ENCODE measurements around the gene HPS4. TPM values are rescaled to one million over a fixed set of nuclear protein-coding genes. Genes with fewer than 3 reads are reported as not detected.

Gene HPS4
- total RNA-seq, 1 donor from 2014 or later = 36.1 TPM

DNA sequence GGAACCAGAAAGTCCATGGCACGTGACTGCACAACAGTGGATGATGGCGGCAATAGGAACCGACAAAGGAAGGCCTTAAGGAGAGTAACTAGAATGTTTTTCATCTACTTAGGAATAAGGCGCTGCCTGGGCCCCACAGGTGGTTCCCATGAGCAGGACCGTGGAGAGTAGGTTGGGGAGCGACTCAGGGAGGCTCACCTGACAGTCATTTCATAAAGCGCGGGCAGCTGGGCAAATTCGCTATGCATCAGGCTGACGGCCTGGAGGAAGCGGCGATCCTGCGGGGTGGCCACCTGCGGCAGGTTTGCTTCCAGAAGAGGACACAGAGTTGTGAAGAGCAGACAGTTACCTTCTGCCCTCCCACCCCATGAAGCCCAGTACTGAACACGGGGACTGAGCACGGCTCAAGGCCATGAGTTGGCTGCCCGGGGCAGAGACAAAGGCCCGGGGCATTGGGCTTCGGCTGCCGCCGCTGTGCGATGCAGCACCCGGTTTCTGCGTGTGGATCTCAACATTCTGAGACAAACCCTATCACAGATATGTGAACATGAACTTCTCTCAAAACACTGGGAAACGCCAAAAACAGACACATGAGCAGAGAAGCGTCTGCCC lies 25.8 kb downstream of the HPS4 start:
- H3K4me1 ChIP-seq = no peaks in the 10 kb centered on the region
- no peaks in the 10 kb centered on the region for H3K9me3 ChIP-seq
- peaks cover 0 to 49% of the 10 kb centered on the region in 2 donors for H3K36me3 ChIP-seq
- intact Hi-C loops (cut with DNase I) = no loop called here
- H3K27ac ChIP-seq = no peak overlapping the region
- no peak overlapping the region for H3K4me3 ChIP-seq
- no peaks in the 10 kb centered on the region for H3K27me3 ChIP-seq
- no peak for DNase-seq (ENCODE audit: extremely low spot score in 2 of 2)
- no peak for TF ChIP-seq CTCF (IDR thresholded peaks at IDR 0.05)
- TF ChIP-seq POLR2A (IDR thresholded peaks at IDR 0.05) = no peak
- TF ChIP-seq POLR2AphosphoS5 (IDR thresholded peaks at IDR 0.05; ENCODE audit: insufficient read depth in 1 of 2, low read depth in 1 of 2) = no peak

GRCh38 chr22:26453812-26454500 lies 29.6 kb downstream of the HPS4 start:
- Histone ChIP-seq H3K36me3 (peaks cover 0 to 64% of the 10 kb centered on the region in 2 donors), H3K27me3 (no peaks in the 10 kb centered on the region), H3K9me3 (no peaks in the 10 kb centered on the region), H3K4me3 (no peak overlapping the region), H3K27ac (no peak overlapping the region), H3K4me1 (no peaks in the 10 kb centered on the region)
- DNase-seq (ENCODE audit: extremely low spot score in 2 of 2) = no peak
- intact Hi-C loops (cut with DNase I) = no loop called here
- no peak for TF ChIP-seq POLR2AphosphoS5 (IDR thresholded peaks at IDR 0.05; ENCODE audit: insufficient read depth in 1 of 2, low read depth in 1 of 2)
- no peak for TF ChIP-seq POLR2A (IDR thresholded peaks at IDR 0.05)

DNA sequence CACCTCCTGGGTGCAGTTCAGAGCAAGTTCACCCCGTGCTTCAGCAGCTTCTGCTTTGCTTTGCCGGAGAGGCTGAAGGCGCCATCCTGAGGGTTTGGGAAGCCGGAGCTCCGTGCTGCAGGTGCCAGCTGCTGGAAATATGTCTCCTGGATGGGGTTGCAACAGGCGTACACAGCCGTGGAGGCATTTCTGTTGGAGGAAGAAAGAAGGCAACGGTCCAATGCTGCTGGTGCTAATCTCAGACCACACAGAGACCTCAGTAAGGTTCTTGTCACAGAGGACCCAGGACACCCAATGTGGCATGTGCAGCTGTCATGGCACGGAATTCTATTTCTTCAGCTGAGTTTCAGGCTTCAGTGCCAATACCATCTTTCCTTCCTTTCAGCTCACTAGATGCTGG lies 30.4 kb downstream of the HPS4 start:
- Histone ChIP-seq H3K4me1 (no peaks in the 10 kb centered on the region), H3K36me3 (peaks cover 0 to 61% of the 10 kb centered on the region in 2 donors), H3K9me3 (no peaks in the 10 kb centered on the region), H3K4me3 (no peak overlapping the region), H3K27me3 (no peaks in the 10 kb centered on the region), H3K27ac (no peak overlapping the region)
- DNase-seq (ENCODE audit: extremely low spot score in 2 of 2) = no peak
- TF ChIP-seq POLR2A (IDR thresholded peaks at IDR 0.05) (no peak), POLR2AphosphoS5 (IDR thresholded peaks at IDR 0.05; ENCODE audit: insufficient read depth in 1 of 2, low read depth in 1 of 2) (no peak), CTCF (IDR thresholded peaks at IDR 0.05) (no peak)
- intact Hi-C loops (cut with DNase I) = no loop called here

- Histone ChIP-seq H3K27ac (no peak overlapping the region), H3K27me3 (no peaks in the 10 kb centered on the region), H3K4me1 (no peaks in the 10 kb centered on the region), H3K4me3 (no peak overlapping the region), H3K9me3 (no peaks in the 10 kb centered on the region), H3K36me3 (peaks cover 0 to 54% of the 10 kb centered on the region in 2 donors)
- intact Hi-C loops (cut with DNase I) = no loop called here
- no peak for TF ChIP-seq POLR2AphosphoS5 (IDR thresholded peaks at IDR 0.05; ENCODE audit: insufficient read depth in 1 of 2, low read depth in 1 of 2)
- TF ChIP-seq CTCF (IDR thresholded peaks at IDR 0.05) = no peak
- no peak for TF ChIP-seq POLR2A (IDR thresholded peaks at IDR 0.05)
- no peak for DNase-seq (ENCODE audit: extremely low spot score in 2 of 2)
These were observed 31.2 kb downstream of the HPS4 start for GRCh38 chr22:26452236-26453016.

DNA sequence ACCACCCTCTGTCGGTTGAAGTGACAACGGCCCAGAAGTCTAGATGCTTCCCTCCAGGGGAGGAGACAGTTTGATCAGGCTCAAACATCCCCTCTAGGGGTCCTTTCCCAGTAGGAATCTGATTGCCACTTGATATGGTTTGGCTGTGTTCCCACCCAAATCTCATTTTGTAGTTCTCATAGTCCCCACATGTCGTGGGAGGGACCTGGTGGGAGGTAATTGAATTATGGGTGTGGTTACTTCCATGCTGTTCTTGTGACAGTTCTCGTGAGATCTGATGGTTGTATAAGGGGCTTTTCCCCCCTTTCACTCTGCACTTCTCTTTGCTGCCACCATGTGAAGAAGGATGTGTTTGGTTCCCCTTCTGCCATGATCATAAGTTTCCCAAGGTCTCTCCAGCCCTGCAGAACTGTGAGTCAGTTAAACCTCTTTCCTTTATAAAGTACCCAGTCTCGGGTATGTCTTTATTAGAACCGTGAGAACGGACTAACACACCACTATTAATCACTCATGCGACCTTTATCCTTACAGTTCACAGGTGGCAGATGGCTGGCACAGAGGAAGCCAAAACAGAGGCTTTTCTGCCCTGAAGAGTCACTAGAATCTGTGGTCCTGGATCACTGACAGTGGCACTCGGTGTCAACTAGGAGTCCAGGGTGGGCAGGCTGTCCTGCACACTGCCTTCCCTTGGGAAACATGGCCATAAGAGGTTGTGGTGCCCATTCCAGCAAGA lies 33.0 kb downstream of the HPS4 start:
- H3K27me3 ChIP-seq = no peaks in the 10 kb centered on the region
- no peak for DNase-seq (ENCODE audit: extremely low spot score in 2 of 2)
- TF ChIP-seq POLR2A (IDR thresholded peaks at IDR 0.05) = no peak
- no peak for TF ChIP-seq POLR2AphosphoS5 (IDR thresholded peaks at IDR 0.05; ENCODE audit: insufficient read depth in 1 of 2, low read depth in 1 of 2)
- TF ChIP-seq CTCF (IDR thresholded peaks at IDR 0.05) = no peak
- H3K9me3 ChIP-seq = no peaks in the 10 kb centered on the region
- peaks cover 0 to 36% of the 10 kb centered on the region in 2 donors for H3K36me3 ChIP-seq
- no peak overlapping the region for H3K27ac ChIP-seq
- no peak overlapping the region for H3K4me3 ChIP-seq
- intact Hi-C loops (cut with DNase I) = no loop called here
- H3K4me1 ChIP-seq = no peaks in the 10 kb centered on the region
